NCI-H1417 (cell line): Measurements from ENCODE around the gene SP3.

ENCODE experiments used
- DNase-seq, 3 experiments: peaks; one replicate each; lab custom pipeline; 2025; lab: John Stamatoyannopoulos, UW

Gene SP3

DNA sequence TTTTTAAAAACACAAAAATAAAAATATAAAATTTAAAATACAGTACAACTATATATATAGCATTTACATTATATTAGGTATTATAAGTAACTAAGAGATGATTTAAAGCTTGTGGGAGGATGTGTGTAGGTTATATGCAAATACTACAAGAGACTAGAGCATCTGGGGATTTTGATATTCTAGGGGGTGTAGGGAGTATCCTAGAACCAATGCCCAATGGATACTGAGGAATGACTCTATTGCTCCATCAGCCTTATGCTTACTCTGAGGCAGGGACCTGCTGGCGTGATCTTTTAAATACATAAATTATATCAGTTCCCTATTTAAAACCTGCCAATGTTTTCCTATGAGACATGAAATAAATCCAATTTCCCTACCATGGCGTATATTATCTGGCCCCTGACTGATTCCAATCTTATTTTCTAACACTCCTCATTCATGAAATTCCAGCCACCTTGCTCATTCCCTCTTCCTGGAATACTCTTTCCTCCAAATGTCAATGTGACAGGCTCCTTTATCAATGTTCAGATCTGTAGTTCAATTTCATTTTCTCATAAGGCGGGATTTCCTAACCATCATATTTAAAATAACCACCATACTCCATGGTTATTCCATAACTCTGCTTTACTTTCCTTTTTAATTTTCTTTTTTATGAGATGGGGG lies 22.2 kb downstream of the SP3 start:
- DNase-seq, result no peak

DNA sequence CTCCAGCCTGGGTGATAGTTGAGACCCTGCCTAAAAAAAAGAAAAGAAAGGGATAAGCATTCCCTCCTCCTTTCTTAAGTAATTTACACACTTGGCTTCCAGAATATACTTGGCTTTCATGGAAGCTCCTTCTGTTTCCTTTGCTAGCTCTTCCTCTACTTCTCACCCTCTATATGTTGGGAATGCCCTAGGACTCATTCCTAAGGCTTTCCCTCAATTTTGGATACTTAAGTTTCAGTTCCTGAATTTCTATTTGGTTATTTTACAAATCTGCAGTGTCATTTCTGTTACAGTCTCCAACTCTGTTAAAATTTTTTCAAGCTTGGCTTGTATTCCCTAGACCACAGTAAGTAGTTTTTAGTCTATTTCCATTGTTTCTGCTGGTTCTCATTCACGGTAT lies 23.6 kb downstream of the SP3 start:
- DNase-seq, result no peak

DNA sequence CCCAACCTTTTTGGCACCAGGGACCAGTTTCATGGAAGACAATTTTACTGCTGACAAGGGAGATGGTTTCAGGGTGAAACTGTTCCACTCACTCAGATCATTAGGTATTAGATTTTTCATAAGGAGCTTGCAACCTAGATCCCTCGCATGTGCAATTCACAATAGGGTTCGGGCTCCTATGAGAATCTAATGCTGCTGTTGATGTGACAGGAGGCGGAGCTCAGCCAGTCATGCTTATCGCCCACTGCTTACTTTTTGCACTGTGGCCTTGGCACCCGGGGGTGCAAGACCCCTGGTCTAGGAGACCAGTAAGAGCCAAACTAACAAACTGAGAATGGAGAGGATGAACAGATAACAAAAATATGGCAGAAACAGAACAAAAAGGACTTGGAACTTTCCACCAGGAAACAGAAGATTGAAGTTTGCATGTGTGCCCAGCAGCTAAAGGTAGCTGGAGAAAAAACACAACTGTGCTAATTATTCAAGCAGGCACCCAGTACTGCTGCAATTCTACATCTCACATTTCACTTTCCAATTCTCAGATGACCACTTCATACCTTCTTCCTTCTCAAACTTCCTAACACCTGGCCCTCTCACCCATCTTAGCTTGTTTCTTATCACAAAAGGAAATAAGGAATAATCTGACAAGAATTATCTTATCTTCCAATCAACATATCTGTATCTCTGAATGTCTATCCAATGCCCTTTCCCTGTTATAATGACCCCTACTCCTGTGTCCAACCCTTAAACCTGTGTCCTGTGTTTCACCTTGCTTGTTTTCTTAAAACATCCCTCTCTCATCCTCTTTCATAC lies 24.8 kb downstream of the SP3 start:
- DNase-seq, result no peak

DNA sequence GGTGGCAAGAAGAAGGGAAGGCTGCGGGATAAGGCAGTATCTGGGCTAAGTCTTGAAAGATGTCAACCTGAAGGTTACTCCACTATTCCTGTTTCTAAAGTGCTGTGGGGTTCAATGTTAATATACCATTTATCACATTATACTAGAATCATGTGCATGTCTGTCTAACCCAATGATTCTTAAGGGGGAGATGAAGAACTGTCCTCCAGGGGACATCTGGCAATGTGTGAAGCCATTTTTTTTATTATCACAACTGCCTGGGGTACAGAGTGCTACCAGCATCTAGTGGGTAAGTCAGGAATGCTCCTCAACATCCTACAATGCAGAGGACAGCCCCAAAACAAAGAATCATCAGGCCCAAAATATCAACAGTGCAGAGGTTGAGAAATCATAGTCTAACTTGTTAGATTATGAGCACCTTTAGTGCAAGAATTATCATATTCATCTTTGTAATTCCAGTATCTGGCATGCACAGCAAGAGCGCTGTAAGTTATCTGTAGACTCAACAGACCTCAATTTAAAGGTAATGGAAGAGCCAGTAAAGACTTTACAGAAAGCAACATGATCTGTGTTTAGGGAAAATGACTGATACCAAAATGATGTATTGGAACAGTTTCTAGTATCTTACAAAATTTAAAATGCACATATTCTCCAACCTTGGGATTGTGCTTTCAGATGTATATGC lies 26.3 kb downstream of the SP3 start:
- DNase-seq, result no peak

DNA sequence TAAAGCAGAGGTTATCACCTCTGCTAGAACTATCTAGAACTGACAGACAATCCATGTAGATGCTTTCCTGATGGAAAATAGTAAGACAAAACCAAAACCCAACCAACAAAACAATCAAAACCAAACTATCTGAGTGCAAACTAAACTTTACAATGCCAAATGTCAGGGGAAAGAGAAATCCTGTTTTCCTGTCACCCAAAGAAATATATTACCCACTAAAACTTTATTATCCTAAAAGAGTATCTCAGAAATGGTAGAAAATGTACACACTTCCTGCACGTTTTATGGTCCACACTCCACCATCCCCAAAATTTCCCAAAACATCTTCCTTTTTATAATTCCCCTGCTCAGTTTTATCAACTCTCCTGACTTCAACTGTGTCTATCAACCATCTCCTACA lies 29.9 kb downstream of the SP3 start:
- DNase-seq, result no peak

DNA sequence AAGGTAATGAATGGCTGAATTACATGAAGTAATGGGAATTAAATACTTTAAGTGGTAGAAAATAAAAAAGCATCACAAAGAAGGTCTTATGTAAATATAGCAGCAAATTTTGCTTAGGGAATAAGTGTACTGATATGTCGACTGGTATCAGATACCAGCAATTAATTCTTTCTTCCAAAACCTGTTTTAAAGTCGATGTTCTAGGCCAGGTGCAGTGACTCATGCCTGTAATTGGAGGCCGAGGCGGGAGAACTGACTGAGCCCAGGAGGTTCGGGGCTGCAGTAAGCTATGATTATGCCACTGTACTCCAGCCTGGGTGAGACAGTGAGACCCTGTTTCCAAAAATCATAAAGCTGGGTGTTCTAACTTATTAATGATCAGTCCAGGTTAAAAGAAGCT lies 30.3 kb downstream of the SP3 start:
- DNase-seq, result peak in 1 of 3 experiments; percentile 19

DNA sequence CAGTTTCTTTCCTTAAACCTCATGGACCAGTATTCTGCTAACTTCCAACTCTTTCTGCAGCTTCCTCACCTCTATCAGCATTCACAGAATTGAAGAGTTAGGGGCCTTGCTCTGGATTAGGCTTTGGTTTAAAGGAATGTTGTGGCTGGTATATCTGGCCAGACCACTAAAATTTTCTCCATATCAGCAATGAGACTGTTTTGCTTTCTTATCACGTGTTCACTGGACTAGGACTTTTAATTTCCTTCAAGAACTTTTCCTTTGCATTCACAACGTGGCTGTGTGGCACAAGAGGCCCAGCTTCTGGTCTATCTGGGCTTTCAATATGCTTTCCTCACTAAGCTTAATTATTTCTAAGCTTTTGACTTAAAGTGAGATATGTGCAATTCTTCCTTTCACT lies 33.4 kb downstream of the SP3 start:
- no peak for DNase-seq

DNA sequence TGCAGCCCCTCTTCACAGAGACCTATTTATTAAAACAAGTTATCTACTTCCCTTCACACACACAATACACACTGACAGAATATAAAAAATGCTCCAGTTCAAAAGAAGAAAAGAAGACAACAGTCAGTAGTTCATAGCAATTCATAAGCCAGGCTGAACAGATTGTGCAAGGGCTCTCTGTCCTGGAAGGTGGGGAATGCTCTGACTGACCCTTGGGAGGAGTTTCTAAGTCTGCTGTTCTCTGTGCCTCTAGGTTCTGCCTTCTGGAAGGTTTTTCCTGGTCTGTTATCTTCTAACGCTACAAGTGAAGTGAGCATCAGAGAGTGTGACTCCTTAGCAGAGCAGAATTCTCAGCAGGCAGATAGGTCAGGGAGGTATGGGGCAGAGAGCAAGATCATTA lies 35.7 kb downstream of the SP3 start:
- DNase-seq, result no peak

DNA sequence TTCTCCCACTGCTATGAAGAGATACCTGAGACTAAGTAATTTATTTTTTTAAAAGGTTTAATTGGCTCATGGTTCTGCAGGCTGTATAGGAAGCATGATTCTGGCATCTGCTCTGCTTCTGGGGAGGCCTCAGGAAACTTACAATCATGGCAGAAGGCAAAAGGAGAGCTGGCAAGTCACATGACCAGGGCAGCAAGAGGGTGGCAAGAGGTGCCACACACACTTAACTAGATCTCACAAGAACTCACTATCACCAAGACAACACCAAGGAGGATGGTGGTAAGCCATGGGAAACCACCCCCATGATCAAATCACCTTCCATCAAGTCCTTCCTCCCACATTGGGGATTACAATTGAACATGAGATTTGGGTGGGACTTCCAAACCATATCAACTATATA lies 38.3 kb downstream of the SP3 start:
- DNase-seq, result no peak

DNA sequence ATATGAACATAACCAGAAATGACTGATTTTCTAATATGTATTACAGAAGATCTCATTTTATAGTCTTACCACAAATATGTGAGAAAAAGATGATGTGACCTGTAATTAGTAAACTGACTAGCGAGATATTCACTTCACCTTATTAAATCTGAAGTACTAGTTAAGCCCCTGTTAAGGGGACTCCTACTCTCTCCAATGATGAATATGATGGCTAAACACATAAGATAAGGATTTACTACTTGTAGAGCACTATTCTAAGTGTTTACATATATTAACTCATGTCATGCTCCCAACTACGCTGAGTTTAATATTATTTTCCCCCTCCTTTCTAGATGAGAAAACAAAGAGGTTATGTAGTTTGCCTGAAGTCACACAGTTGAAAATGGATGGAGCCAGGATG lies 40.9 kb downstream of the SP3 start:
- no peak for DNase-seq

DNA sequence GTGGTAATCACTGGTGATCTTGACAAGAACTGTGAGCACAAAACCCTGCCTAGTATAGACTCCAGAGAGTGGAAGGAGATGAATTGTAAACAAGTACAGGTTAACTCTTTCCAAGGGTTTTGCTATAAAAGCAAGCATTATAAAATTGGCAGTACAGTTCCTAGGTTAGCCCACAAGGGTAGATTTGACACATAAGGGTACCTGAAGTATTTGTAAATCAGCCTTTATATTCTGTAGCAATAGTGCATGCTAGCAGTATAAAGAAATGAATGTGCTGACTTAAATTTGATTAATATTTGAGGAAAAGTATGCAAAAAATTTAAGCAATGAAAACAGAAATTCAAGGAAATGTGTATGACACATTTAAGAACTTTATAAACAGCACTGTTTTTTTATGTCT lies 42.4 kb downstream of the SP3 start:
- DNase-seq, result no peak

DNA sequence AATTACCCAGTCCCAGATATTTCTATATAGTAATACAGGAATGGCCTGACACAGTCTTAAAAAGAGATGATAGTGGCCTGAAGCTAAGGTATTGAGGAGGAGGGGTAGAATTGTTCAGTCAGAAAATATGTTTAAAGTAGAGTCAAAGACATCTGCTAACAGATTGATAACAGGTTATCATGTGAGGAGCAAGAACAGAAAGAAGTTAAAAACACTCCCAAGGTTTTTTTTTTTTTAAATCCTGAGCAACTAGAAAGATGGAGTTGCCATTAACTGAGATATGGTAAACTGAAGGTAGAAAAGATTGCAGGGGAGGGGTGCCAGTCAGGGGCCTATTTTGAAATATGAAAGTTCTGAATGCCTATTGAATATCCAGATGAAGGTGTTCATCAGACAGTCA lies 43.1 kb downstream of the SP3 start:
- no peak for DNase-seq

DNA sequence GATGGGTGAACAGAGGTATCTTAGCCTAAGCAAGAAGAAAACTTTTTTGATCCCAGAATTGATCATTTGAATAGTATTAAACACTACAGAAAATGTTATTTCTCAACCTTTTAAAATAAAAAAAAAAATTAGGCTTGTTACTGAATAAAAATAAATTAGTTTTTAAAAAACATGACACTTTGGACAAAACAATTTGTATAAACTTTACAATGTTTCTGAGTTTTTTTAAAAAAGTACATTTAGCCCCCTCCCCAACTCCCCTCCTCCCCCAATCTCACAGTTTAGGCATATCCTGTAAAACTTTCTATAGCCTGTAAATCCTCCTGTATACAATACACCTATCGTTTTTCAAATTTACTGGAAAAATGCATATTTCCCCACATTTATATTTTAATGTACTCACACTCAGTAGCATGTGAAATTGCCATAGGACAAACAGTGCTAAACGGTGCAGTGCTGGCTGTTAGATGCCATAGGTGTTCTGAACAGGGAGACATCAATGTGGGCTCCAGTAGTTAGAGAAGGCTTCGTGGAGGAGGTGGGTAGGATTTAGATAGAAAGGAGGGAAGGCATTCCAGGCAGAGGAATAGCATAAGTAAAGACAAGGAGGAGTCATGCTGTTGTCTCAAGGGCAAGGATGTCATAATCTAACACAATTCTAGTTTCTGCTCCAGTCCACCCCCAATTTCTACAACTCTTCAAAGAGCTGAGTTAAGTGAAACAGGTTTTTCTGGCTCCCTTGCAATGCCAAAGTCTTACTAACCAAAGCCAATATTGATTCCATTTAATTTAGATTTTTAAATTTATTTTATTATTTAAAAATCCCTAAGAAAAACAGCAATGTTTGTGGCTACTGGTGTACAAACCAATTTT lies 50.9 kb downstream of the SP3 start:
- DNase-seq, result no peak

DNA sequence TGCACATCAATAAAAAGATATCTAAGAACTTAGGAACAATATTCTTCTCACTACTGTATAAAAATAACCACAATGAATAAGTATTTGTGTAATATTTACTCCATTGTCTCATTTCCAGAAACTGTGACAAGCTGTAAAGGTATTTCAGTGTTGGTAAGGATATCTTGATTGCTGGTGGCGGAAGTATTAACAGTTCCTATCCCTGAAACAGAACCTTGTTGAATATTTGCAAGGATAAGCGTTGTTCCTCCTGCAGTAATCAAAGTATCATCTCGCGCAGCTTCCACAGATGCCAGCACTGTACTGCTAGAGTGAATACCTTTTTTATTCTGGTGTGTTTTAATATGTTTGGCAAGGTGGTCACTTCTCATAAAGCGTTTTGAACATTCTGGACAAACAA lies 55.3 kb downstream of the SP3 start:
- DNase-seq, result no peak

DNA sequence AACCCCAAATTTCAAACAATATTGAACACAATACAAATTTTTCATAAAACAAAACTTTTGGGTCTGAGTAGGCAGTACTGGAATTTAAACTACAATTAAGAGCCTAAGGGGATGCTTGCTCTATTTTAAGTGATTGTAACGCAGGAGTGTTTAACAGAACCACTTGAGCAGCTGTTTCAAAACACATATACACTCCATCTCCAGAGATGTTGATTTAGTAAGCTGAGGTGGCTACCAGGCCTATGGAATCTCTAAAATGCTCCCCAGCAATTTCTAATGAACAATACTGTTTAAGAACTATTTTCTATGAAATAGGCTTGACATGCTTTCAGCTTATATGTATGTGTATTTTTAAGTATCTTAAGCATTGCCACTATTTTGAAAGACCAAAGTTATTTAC lies 58.5 kb downstream of the SP3 start:
- DNase-seq, result no peak

DNA sequence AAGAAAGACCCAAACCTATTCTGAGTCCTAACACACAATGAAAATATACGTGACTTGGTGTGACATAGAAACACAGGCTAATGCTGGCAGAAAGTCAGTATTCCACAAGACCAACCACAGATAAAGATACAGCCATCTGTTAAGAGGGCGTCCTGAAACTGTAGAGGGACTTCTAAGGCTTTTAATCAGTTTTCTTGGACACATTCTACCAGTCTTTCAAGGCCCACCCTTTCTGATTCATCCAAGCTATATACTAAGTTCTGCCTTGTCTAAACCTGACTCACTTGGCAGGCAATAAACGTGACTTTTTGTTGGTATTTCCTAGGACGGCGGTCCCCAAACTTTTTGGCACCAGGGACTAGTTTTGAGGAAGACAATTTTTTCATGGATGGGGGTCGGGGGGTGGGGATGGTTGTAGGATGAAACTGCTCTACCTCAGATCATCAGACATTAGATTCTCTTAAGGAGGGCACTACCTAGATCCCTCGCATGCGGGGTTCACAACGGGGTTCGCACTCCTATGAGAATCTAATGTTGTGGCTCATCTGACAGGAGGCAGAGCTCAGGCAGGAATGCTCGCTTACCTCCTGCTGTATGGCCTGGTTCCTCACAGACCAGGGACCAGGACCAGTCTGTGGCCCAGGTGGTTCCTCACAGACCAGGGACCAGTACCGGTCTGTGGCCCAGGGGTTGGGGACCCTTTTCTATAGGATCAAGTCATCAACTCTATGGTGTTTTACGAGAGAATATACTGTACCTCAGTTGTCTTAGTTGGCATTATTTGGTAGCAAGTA lies 61.4 kb downstream of the SP3 start:
- DNase-seq, result no peak

DNA sequence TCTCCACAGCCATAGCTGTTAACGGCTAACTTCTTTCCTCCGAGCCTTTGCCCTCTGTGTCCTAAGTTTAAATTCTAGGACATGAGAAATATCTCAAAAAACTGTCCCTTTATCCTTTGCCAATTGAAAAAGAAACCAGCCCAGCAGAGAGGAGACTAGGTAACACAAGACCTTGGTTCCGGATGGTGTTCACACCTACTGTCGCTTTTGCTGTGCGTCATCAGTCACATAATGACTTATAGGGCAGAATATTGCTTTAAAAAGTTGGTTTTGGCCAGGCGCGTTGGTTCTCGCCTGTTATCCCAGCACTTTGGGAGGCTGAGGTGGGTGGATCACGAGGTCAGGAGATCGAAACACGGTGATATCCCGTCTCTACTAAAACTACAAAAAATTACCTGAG lies 66.2 kb downstream of the SP3 start:
- DNase-seq, result no peak

DNA sequence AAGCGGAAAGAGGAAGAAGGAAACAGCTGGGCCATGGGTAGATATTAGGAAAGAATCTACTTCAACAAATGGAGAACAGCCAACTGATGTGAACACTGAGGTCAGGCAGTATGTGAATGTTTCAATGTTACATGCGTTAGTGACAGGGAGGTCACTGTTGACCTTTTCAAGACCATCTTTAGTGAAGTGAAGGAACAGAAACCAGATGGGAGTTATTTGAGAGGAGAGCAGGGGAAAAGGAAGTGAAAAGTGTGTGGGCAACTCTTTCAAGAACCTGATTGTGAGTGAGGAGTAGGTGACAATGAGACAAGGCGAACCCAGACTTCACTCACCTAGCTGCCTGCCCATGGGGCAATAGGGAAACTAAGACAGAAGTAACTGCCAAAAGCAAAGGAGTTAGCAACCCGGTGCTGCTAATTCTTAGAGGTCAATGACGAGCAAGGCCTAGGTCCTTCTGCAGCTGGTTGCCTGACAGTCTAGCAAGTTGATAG lies 67.0 kb downstream of the SP3 start:
- no peak for DNase-seq

DNA sequence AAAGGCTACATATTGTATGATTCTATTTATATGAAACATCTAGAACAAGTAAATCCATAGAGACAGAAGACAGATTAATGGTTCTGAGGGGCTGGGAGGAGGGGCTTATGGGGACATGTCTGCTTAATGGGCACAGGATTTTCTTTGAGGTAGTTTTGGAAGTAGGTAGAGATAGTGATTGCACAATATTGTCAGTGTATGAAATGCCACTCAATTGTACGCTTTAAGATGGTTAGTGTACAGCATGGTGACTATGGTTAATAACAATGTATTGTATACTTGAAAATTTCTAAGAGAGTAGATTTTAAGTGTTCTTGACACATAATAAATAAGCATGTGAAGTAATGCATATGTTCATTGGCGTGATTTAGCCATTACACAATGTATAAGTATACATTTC lies 68.4 kb downstream of the SP3 start:
- no peak for DNase-seq

DNA sequence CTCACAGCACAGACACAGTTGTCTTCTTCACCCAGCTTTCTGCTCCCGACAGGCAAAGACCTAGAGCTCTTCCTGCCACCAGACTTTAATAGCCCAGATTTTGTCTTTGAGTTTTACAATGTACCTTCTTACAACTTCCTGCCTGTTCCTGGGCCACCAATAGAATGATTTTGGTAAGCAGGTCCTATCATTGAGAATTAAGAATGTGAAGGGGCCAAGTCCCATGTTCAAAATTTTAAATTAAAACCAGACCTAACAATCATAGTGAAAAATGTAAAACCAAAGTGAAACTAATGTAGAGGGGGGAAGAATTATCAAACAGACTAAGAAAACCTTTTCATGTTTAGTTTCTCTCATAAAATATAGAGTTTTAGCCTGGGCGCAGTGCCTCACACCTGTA lies 72.8 kb downstream of the SP3 start:
- no peak for DNase-seq

DNA sequence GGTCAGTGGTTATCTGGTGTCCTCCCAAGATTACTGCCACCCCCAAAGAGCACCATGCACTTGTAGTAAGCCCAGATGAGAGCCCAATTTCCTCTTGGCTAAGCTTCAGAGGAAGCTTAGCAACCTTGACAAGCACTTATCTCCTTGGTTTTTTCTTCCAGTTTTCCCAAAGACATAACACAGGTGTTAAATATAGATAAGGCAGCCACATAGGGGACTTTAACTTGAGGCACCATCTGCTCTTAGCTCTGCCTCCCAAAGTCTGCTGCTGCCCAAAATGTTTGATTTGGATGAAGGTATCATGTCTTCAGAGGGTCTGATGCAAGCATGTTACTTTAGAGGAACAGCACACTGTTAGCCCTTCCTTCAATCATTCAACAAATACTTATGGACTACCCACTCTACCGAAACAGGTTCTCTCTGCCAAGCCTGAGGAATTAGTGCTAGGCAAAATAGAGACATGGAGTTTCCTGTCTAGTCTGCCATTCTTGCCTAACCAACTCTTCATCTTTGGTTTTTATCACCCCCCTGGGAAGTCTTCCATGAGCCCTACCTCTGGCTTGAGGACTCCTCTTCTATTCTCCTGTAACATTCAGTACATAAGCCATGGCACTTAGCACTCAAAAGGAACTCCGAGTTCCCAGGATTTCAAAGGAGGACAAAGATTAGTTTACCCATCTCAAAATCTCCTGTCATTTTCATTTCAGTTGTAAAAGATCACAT lies 73.7 kb downstream of the SP3 start:
- no peak for DNase-seq
